HUDEP-2 (cell line): ENCODE data around the gene GTPBP3.
A peak's percentile ranks its signal among the peaks of the same experiment; 100 is the strongest.

Source experiments
- DNase-seq, 76 experiments: peaks; one replicate each; lab custom pipeline; 2025; ENCODE audit not compliant: unreplicated experiment in 76 of 76; lab: John Stamatoyannopoulos, UW

The GTPBP3 gene

DNA sequence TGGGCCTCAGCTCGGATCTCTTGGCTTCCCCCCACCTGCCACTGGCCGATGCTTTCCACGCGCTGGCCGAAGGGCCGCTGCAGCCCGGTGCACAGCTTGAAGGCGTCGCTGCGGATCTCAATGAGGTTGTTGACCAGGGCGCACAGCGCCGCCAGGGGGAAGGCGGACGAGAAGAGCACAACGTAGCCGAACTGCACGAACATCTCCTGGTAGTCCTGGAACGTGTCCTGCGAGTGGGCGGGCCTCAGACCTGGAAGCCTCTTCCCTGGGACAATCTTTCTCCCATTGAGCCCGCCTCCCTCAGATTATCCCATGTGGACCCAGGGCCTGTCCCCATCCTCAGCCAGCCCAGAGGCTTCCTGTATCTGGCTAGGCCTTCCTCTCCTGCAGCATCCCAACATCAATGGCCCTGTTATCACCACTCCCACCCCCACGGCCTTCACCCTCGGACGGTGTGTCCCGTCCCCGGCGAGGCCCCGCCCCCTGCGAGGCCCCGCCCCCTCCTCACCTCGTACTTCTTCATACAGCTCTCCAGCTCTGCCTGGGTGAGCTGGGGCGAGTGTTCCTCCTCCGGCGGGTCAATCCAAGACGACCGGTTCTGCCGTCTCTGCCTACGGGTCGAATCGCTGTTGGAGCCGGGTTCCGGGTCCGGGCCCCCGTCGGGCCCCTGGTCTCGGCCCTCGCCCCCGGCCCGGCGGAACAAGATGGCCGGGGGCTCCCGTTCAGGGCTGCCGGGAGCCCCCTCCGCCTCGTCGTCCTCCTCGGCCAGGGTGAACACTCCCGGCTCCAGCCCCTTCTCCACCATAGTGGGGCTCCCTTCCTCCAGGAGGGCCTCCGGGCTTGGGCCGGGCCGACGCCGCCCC lies 9.5 kb upstream of the GTPBP3 start:
- DNase-seq: peak in 28 of 76 experiments; percentile 9 to 53 (median 23)

DNA sequence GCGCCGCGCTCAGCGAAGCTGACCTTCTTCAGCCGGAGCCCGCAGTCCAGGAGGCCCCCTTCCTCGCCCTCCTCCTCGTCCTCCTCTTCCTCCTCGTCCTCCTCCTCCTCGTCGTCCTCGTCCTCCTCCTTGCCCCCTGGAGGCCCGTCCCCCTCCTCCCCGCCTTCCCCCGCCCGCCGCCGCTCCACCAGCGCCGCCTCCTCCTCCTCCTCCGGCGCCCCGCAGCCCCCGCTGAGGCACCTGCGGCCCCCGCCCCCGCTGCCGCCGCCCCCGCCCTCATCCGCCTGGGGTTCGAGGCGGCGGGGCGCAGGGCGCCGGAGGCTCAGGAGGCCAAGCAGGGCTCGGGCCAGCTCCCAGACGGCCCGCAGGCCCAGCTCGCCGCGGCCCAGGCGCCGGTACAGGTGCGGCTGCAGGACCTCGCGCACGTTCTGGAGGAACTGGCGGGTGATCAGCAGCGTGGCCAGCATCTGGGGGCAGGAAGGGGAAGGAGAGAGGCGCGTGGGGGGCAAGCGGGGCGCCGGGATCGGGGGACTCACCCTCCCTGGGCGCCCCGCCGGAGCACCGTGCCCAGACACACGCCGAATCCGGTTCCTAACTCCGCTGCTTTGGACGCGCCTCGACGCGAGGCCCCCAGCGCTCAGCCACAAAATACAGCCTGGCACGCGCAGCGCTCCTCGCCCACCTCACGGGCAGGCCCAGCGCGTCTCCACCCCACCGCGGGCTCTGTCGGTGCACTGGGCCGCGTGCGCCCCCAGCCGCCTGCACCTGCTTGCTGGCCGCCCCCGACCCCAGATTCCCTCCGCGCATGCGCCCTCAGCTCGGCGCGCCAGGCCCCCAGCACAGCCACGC lies 8.6 kb upstream of the GTPBP3 start:
- no peak for DNase-seq

DNA sequence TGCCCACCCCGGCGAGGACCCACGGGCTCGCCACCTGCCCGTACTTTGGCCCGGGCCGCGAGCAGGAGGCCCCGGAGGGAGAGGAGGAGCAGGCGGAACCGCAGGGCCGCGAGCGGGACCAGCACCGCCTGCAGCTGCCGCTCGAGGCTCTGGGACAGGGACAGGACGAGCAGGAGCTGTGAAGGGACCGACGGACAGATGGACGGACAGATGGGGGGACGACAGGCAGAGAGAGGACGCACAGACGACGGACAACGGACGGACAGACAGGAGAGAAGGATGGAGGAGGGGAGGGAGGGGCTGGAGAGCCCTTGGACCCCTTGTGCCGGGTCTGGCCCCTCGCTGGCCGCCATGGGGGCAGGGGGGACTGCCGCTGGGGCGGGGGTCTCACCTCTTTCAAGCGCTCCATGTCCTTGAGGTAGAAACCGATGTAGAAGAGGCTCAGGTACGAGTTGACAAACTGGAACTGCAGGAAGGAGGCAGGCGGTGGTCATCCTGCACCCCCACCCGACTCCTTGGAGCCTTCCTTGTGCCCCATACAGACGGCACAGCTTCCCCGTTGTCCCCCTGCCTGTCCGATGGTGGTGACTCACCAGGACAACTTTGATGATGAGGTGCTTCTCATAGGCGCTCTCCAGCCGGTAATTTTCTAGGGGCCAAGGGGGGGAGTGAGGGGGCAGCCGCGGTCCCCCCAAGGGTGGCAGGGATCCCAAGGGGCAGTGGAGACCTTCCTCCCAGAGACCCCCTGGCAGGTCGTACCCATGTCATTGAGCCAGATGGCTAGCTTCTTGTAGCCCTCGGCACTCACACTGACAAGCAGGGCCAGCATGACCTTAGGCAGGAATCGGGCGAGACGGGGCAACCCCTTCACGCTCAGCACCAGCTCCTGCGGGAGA lies 7.7 kb upstream of the GTPBP3 start:
- DNase-seq: no peak

- no peak for DNase-seq
Observed at GRCh38 chr19:17330262-17331044, 6.9 kb upstream of the GTPBP3 start.

DNA sequence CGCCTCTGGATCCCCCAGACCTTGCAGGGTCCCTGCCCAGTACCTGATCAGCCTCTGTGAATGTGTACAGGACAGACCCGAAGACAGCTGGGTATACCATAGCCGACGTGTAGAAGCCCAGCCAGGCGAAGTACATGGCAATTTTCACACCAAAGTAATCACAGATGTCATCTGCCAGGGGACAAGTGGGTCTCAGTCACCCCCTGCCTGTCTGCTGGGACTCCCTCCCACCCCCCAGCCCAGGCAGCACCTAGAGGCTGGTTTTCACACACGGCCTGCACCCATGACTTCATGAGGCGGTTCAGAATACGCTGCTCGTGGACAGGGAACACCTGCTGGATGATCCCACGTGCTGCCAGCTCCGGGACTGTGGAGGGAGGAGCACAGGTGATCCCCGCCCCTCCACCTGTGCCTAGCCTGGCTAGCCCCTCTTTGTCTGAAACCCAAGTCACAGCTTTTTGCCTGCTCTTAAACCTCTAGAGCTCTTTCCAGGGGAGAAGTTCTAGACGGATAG lies 6.3 kb upstream of the GTPBP3 start:
- no peak for DNase-seq

DNA sequence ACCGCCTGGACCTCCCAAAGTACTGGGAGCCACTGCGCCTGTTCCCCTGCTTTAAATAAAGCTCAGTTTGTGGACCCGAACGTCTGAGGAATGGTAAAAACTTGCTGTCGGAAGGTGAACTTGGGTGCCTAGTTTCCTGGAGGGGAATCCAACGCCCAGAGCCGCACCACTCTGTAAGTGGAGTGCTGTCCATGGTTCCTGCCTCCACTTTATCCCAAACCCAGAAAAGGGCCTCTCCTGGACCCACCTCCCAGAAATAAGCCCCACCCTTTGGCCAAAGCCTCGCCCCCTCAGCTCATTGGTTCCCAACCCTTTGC lies 5.0 kb upstream of the GTPBP3 start:
- no peak for DNase-seq

DNA sequence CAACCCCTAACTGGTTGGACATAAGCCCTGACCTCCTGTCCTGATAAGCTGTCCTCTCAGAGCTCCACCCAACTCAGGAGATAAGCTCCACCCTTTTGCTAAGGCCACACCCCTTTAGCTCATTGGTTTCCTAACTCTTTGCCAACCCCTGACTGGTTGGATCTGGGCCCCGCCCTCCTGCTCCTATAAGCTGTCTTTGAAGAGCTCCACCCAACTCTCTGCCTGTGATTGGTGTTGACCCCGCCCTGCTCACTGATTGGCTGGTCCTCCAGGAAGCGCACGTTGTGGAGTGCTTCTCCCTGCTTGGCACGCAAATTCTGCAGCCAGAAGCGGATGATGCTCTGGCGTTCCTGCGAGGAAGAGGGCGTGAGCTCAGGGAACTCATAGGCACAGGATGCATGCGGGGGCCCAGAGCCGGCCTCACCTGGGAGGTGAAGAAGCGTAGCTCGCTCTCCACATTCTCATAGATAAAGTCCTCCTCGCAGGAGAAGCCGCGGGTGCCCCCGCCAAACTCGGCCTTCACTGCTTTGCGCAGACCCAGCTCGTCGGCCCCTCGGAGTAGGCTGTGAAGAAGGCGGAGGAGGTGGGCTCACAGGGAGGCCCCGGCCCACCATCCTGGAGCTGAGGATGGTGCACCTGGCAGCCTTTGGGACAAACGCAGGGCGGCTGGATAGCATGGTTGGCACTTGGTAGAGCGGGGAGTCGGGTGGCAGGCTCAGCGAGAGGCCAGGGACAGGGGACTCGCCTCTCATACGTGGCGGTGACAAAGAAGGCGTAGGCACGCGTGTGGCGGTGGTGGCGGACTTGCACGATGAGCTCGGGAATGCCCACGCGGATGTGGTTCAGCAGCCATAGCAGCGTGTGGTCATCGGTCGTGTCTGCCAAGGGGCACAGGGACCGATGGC lies 4.4 kb upstream of the GTPBP3 start:
- peak in 68 of 76 experiments; percentile 44 to 88 (median 68) for DNase-seq

GRCh38 chr19:17333611-17334413 lies 3.5 kb upstream of the GTPBP3 start:
- peak in 67 of 76 experiments; percentile 32 to 85 (median 68) for DNase-seq

DNA sequence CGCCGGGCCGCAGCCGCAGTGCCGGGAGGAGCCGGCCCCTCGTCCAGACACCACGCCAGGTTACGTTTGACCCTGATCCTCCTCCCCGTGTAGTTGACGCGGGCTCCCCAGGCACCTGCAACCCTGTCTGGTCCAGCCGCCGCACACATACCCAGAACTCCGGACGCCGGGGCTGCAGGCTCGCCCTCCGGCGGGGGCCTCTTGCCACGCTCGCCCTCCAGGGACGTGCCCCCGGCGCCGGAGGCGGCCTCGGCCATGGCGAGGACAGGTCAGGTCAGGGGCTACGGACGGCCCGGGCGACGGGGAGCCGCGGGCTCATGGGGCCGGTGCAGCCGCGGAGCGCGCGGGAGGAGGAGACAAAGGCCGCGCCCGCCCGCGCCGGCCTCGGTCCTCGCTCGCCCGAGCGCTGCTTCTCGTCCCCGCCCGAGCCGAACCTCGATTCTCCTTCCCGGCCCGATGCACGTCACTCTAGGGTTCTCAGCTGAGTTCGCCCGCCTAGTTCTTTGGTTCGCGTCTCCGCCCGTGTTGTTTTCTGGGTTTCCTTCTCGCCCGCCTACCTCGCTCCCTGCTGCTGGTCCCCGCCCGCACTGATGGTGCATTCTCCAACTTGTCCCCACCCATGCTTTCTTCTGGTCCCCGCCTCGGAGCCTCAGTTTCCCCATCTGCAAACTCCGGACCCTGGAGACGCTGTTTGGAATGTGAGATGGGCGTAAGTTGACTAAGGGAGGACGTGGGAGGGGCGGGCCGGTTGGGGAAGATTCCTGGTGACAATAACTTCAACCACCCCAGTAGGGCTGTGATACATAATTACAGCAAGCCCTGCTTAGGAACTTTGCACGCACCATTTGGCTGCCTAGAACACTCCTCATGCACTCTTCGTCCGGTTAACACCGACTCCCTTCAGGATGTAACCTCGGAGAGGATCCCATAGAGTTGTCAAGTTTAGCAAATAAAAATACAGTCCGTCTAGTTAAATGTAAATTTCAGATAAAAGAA lies 2.6 kb upstream of the GTPBP3 start, which contains the start of gene ANO8:
Gene ANO8, minus strand, starts transcription at position 442 of the 996 bp plus-strand sequence. Its CDS starts 185 bp downstream, at position 257.
- peak in 75 of 76 experiments; percentile 90 to 100 (median 99) for DNase-seq

DNA sequence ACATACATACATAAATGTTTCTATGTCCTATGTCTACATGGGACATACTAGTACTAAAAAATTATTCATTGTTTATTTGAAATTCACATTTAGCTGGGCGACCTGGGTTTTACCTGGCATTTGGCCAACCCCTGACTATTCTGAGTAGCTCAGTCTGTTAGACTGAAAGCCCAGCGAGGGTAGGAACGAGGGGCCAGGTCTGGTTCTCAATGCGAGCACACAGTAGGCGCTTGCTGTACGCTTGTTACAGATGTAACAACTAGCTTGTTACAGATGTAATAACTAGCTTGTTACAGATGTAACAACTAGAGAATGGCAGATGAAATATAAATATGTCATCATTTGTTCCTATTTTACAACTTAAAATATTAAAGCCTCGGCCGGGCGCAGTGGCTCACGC lies 1.8 kb upstream of the GTPBP3 start:
- DNase-seq: no peak

GRCh38 chr19:17337675-17338432 lies 501 bp downstream of the GTPBP3 start:
- DNase-seq: peak in 59 of 76 experiments; percentile 5 to 65 (median 42)

DNA sequence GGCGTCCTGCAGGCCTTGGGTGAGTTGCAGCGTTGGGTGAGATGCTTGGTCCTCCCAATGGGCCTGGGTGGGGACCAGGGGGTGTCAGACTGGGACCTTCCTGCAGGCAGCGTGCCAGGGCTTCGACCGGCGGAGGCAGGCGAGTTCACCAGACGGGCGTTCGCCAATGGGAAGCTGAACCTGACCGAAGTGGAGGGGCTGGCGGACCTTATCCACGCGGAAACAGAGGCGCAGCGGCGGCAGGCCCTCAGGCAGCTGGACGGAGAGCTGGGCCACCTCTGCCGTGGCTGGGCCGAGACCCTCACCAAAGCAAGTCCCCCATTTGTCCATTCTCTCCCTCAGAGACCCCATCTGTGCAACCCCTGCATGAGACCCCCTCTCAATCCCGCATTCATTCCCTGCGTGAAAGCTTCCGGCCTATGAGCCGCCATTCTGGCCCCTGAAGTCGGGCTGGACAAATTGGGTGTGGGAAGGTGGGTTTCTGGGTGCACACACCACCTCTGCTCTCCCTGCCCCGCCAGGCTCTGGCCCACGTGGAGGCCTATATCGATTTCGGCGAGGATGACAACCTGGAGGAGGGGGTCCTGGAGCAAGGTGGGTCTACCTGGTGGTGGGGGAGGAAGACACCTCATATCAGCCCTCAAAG lies 1.2 kb downstream of the GTPBP3 start:
- no peak for DNase-seq

GRCh38 chr19:17339088-17339741 lies 1.9 kb downstream of the GTPBP3 start:
- peak in 53 of 76 experiments; percentile 10 to 74 (median 53) for DNase-seq

GRCh38 chr19:17340302-17340870 lies 3.0 kb downstream of the GTPBP3 start:
- DNase-seq: peak in 72 of 76 experiments; percentile 10 to 97 (median 88)
